ENCODE data around the gene AFMID.

AFMID gene

DNA sequence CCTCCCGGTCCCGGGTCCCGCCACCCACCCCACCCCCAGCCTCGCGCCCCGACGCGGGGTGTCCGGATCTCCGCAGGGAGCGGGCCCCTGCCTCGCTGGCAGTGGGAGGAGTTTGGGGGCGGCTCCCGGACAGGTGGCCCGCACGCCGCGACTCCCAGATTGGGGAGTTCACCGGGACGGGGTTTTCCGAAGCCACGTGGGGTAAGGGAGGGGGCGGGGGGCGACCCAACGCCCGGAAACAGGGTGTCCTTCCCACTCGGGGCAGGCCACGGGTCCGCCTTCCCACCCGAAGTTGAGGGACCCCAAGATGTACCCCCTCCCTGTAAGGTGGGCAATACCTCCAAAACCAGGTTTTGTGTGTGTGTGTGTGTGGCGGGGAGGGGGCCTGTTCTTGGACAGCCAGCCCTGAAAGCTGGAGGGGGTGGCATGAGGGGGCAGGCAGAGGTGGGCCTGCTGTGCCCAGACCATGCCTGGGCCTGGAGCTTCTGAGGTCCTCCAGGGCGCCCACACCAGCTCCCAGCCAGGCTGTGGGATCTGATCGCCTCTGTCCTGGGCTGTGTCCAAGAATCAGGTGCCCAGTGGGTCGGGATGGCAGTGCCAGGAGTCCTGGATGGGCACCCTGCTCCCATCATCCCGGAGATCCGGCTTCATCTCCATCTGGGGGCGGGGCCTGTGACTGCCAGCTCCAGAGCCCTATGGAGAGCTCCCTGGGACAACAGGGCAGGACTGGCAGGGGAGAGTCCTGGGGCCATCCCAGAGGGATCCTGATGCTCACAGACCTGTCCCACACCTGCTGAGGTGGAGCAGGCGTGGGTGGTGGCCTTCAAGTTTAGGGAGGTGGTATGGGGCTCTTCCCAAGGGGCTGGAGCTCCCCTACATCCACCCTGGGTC is 18.0 kb upstream of the AFMID start (continued):
- peak; percentile 69 for TF ChIP-seq ZNF341 (tag by site-specific recombination; IDR thresholded peaks at IDR 0.05; ENCODE audit: low read depth)
- peak; percentile 52; the same call in 1 of the 2 replicates for TF ChIP-seq ZNF423 (tag by site-specific recombination; IDR thresholded peaks at IDR 0.05)
- no peak for TF ChIP-seq ZFP37 (tag by site-specific recombination; IDR thresholded peaks at IDR 0.05)
- no peak for TF ChIP-seq ZBTB21 (tag by site-specific recombination; IDR thresholded peaks at IDR 0.05)
- TF ChIP-seq ZNF404 (tag by site-specific recombination; IDR thresholded peaks at IDR 0.05), result no peak
- TF ChIP-seq ZNF311 (tag by site-specific recombination; IDR thresholded peaks at IDR 0.05; ENCODE audit: borderline replicate concordance), result no peak
- TF ChIP-seq MYNN (tag by site-specific recombination; IDR thresholded peaks at IDR 0.05; ENCODE audit: borderline replicate concordance), result no peak
- no peak for TF ChIP-seq ZNF132 (tag by site-specific recombination; IDR thresholded peaks at IDR 0.05; ENCODE audit: borderline replicate concordance)
- TF ChIP-seq ZNF548 (tag by site-specific recombination; IDR thresholded peaks at IDR 0.05), result no peak
- TF ChIP-seq ZBTB20 (tag by site-specific recombination; IDR thresholded peaks at IDR 0.05), result peak; percentile 6
- TF ChIP-seq HOXD13 (CRISPR knock-in tag; IDR thresholded peaks at IDR 0.05; ENCODE audit: borderline replicate concordance), result no peak
- TF ChIP-seq ZNF514 (tag by site-specific recombination; IDR thresholded peaks at IDR 0.05), result no peak
- TF ChIP-seq ZNF670 (tag by site-specific recombination; IDR thresholded peaks at IDR 0.05; ENCODE audit: low read depth), result no peak
- TF ChIP-seq SCRT2 (tag by site-specific recombination; IDR thresholded peaks at IDR 0.05), result no peak
- TF ChIP-seq ZNF626 (tag by site-specific recombination; IDR thresholded peaks at IDR 0.05), result no peak
- no peak for TF ChIP-seq ZNF221 (tag by site-specific recombination; IDR thresholded peaks at IDR 0.05; ENCODE audit: borderline replicate concordance)
- TF ChIP-seq HOXA7 (CRISPR knock-in tag; IDR thresholded peaks at IDR 0.05; ENCODE audit: borderline replicate concordance), result no peak
- TF ChIP-seq, protein P1, sequence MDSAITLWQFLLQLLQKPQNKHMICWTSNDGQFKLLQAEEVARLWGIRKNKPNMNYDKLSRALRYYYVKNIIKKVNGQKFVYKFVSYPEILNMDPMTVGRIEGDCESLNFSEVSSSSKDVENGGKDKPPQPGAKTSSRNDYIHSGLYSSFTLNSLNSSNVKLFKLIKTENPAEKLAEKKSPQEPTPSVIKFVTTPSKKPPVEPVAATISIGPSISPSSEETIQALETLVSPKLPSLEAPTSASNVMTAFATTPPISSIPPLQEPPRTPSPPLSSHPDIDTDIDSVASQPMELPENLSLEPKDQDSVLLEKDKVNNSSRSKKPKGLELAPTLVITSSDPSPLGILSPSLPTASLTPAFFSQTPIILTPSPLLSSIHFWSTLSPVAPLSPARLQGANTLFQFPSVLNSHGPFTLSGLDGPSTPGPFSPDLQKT (IDR thresholded peaks at IDR 0.05; ENCODE audit: borderline replicate concordance, low read depth, low read length), result no peak
- TF ChIP-seq, protein P2, sequence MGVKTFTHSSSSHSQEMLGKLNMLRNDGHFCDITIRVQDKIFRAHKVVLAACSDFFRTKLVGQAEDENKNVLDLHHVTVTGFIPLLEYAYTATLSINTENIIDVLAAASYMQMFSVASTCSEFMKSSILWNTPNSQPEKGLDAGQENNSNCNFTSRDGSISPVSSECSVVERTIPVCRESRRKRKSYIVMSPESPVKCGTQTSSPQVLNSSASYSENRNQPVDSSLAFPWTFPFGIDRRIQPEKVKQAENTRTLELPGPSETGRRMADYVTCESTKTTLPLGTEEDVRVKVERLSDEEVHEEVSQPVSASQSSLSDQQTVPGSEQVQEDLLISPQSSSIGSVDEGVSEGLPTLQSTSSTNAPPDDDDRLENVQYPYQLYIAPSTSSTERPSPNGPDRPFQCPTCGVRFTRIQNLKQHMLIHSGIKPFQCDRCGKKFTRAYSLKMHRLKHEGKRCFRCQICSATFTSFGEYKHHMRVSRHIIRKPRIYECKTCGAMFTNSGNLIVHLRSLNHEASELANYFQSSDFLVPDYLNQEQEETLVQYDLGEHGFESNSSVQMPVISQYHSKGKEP (tag by site-specific recombination; IDR thresholded peaks at IDR 0.05), result no peak
- no peak for TF ChIP-seq ZNF561 (tag by site-specific recombination; IDR thresholded peaks at IDR 0.05; ENCODE audit: borderline replicate concordance)
- no peak for TF ChIP-seq ZBTB7A (tag by site-specific recombination; IDR thresholded peaks at IDR 0.05; ENCODE audit: low read depth)
- TF ChIP-seq ZNF266 (tag by site-specific recombination; IDR thresholded peaks at IDR 0.05; ENCODE audit: low read depth), result no peak
- TF ChIP-seq ZNF529 (tag by site-specific recombination; IDR thresholded peaks at IDR 0.05; ENCODE audit: insufficient replicate concordance), result no peak
- TF ChIP-seq, protein P3, sequence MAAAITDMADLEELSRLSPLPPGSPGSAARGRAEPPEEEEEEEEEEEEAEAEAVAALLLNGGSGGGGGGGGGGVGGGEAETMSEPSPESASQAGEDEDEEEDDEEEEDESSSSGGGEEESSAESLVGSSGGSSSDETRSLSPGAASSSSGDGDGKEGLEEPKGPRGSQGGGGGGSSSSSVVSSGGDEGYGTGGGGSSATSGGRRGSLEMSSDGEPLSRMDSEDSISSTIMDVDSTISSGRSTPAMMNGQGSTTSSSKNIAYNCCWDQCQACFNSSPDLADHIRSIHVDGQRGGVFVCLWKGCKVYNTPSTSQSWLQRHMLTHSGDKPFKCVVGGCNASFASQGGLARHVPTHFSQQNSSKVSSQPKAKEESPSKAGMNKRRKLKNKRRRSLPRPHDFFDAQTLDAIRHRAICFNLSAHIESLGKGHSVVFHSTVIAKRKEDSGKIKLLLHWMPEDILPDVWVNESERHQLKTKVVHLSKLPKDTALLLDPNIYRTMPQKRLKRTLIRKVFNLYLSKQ (tag by site-specific recombination; IDR thresholded peaks at IDR 0.05; ENCODE audit: borderline replicate concordance), result no peak
- no peak for TF ChIP-seq RBAK (tag by site-specific recombination; IDR thresholded peaks at IDR 0.05)
- TF ChIP-seq, protein P4, sequence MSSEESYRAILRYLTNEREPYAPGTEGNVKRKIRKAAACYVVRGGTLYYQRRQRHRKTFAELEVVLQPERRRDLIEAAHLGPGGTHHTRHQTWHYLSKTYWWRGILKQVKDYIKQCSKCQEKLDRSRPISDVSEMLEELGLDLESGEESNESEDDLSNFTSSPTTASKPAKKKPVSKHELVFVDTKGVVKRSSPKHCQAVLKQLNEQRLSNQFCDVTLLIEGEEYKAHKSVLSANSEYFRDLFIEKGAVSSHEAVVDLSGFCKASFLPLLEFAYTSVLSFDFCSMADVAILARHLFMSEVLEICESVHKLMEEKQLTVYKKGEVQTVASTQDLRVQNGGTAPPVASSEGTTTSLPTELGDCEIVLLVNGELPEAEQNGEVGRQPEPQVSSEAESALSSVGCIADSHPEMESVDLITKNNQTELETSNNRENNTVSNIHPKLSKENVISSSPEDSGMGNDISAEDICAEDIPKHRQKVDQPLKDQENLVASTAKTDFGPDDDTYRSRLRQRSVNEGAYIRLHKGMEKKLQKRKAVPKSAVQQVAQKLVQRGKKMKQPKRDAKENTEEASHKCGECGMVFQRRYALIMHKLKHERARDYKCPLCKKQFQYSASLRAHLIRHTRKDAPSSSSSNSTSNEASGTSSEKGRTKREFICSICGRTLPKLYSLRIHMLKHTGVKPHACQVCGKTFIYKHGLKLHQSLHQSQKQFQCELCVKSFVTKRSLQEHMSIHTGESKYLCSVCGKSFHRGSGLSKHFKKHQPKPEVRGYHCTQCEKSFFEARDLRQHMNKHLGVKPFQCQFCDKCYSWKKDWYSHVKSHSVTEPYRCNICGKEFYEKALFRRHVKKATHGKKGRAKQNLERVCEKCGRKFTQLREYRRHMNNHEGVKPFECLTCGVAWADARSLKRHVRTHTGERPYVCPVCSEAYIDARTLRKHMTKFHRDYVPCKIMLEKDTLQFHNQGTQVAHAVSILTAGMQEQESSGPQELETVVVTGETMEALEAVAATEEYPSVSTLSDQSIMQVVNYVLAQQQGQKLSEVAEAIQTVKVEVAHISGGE (tag by site-specific recombination; conservative IDR thresholded peaks at IDR 0.05; ENCODE audit: low read depth), result no peak
- no peak for TF ChIP-seq ZNF521 (tag by site-specific recombination; IDR thresholded peaks at IDR 0.05)
- peak; percentile 92 for TF ChIP-seq IKZF3 (tag by site-specific recombination; IDR thresholded peaks at IDR 0.05)
- TF ChIP-seq ZNF629 (tag by site-specific recombination; IDR thresholded peaks at IDR 0.05), result no peak
- peak; percentile 78 for TF ChIP-seq ZBTB48 (tag by site-specific recombination; IDR thresholded peaks at IDR 0.05)
- no peak for TF ChIP-seq TRIM28 (IDR thresholded peaks at IDR 0.05; ENCODE audit: borderline replicate concordance, low read length)
